H1 (cell line): Measurements from ENCODE around the gene CAST. TPM values are rescaled to one million over a fixed set of nuclear protein-coding genes. Genes with fewer than 3 reads are reported as not detected.

Source experiments
- CTCF ChIA-PET: fragments of 300-600 bp; sonication (Branson Sonifier 250); formaldehyde crosslinking; loops from one replicate; lab custom pipeline; 2021; ENCODE audit not compliant: partially characterized antibody; lab: Charles Lee
- POLR2A ChIA-PET: fragments of 300-600 bp; sonication (Branson Sonifier 250); formaldehyde crosslinking; loops from one replicate; lab custom pipeline; 2021; ENCODE audit warnings: inconsistent platforms; ENCODE audit not compliant: partially characterized antibody; lab: Charles Lee
- DNase-seq, 2 experiments: peaks; one replicate each; pipeline versions ENCODE4 v3.0.0 to v3.0.0-alpha.2; 2010 to 2022; ENCODE audit warnings: low spot score in 2 of 2, low read depth in 1 of 2, mixed read lengths in 1 of 2
- FAIRE-seq: peaks from 2 replicates; lab custom pipeline; 2011; peaks lifted over from hg19 to GRCh38; lab: Jason Lieb, UNC
- H2AFZ ChIP-seq: 2 replicates; pipeline ENCODE4 v1.8.1; 2012; ENCODE audit warnings: low read length, inconsistent platforms
- H2AK5ac ChIP-seq: 2 replicates; pipeline ENCODE4 v1.6.1; 2013; ENCODE audit warnings: low read depth, low read length
- H2BK120ac ChIP-seq: replicated peaks from 2 replicates; pipeline ENCODE3; 2013; ENCODE audit warnings: low read depth, low read length, inconsistent platforms
- H2BK12ac ChIP-seq: 2 replicates; pipeline ENCODE4 v1.6.1; 2013; ENCODE audit warnings: low read depth, low read length
- H2BK15ac ChIP-seq: 2 replicates; pipeline ENCODE4 v1.6.1; 2013; ENCODE audit warnings: low read length
- H2BK20ac ChIP-seq: 2 replicates; pipeline ENCODE4 v1.6.1; 2013; ENCODE audit warnings: low read length
- H2BK5ac ChIP-seq: 2 replicates; pipeline ENCODE4 v1.6.1; 2013; ENCODE audit warnings: low read depth, low read length
- H3K14ac ChIP-seq: 2 replicates; pipeline ENCODE4 v1.6.1; 2013; ENCODE audit warnings: inconsistent platforms; ENCODE audit not compliant: insufficient read length
- H3K18ac ChIP-seq: 2 replicates; pipeline ENCODE4 v1.6.1; 2013; ENCODE audit warnings: low read length; ENCODE audit errors: extremely low read depth
- H3K23ac ChIP-seq: 2 replicates; pipeline ENCODE4 v1.6.1; 2013; ENCODE audit warnings: inconsistent platforms; ENCODE audit not compliant: insufficient read length
- H3K23me2 ChIP-seq: 2 replicates; pipeline ENCODE4 v1.6.1; 2013; ENCODE audit warnings: low read depth, low read length
- H3K27ac ChIP-seq: 2 replicates; pipeline ENCODE4 v1.6.1; 2011; ENCODE audit warnings: low read depth, low read length, inconsistent platforms
- H3K27me3 ChIP-seq, 4 experiments: replicated peaks in 1 of 4; 1 replicate in 1 of 4; 2 replicates in 3 of 4; pipeline versions ENCODE4 v1.6.1 to v1.8.1; 2011 to 2013; ENCODE audit warnings: low read length in 3 of 4, mild to moderate bottlenecking in 3 of 4, inconsistent platforms in 2 of 4, mixed read lengths in 2 of 4, moderate library complexity in 1 of 4; ENCODE audit not compliant: control insufficient read depth in 3 of 4, insufficient read depth in 3 of 4; ENCODE audit errors: extremely low read depth in 1 of 4
- H3K36me3 ChIP-seq, 4 experiments: 2 replicates each; pipeline versions ENCODE4 v1.6.1 to v1.8.1; 2011 to 2013; ENCODE audit warnings: mild to moderate bottlenecking in 4 of 4, low read length in 3 of 4, moderate library complexity in 2 of 4, control low read depth in 1 of 4, inconsistent platforms in 1 of 4; ENCODE audit not compliant: insufficient read depth in 4 of 4, control insufficient read depth in 2 of 4
- H3K4ac ChIP-seq: replicated peaks from 2 replicates; pipeline ENCODE3; 2013; ENCODE audit warnings: low read length, low read depth, mixed read lengths, inconsistent platforms; ENCODE audit not compliant: insufficient read length
- H3K4me1 ChIP-seq, 4 experiments: replicated peaks in 1 of 4; 1 replicate in 1 of 4; 2 replicates in 3 of 4; pipeline versions ENCODE4 v1.6.1 to v1.8.1; 2011 to 2013; ENCODE audit warnings: low read length in 3 of 4, inconsistent platforms in 2 of 4, mixed read lengths in 1 of 4; ENCODE audit not compliant: insufficient read depth in 4 of 4, control insufficient read depth in 3 of 4
- H3K4me2 ChIP-seq, 2 experiments: 2 replicates each; pipeline versions ENCODE4 v1.6.1 to v1.8.1; 2011 to 2013; ENCODE audit warnings: low read depth in 2 of 2, low read length in 2 of 2, control low read depth in 1 of 2, inconsistent platforms in 1 of 2, mild to moderate bottlenecking in 1 of 2; ENCODE audit not compliant: insufficient read depth in 1 of 2
- H3K4me3 ChIP-seq, 4 experiments: fragments of 200-600, 300-600 bp in 1 of 4; sonication (generic), shearing (Covaris generic), sonication (Bioruptor Twin) in 1 of 4; 2 replicates each; pipeline versions ENCODE4 v1.5.1 to v1.8.1; 2011 to 2016; ENCODE audit warnings: low read length in 4 of 4, low read depth in 3 of 4, control low read depth in 2 of 4, inconsistent platforms in 2 of 4, mild to moderate bottlenecking in 2 of 4, mixed read lengths in 1 of 4, moderate library complexity in 1 of 4; ENCODE audit not compliant: insufficient read depth in 2 of 4; ENCODE audit errors: extremely low read depth in 1 of 4
- H3K56ac ChIP-seq: replicated peaks from 2 replicates; pipeline ENCODE3; 2013; ENCODE audit warnings: low read depth, mild to moderate bottlenecking, mixed read lengths, low read length, inconsistent platforms; ENCODE audit not compliant: insufficient read length
- H3K79me1 ChIP-seq: 2 replicates; pipeline ENCODE4 v1.6.1; 2013; ENCODE audit warnings: low read depth, low read length, control low read depth
- H3K79me2 ChIP-seq, 2 experiments: 2 replicates each; pipeline versions ENCODE4 v1.6.1 to v1.8.1; 2012 to 2013; ENCODE audit warnings: low read length in 2 of 2, mild to moderate bottlenecking in 2 of 2, inconsistent platforms in 1 of 2; ENCODE audit not compliant: insufficient read depth in 2 of 2, control insufficient read depth in 1 of 2
- H3K9ac ChIP-seq, 4 experiments: replicated peaks in 1 of 4; 1 replicate in 1 of 4; 2 replicates in 3 of 4; pipeline versions ENCODE4 v1.6.1 to v1.8.1; 2011 to 2013; ENCODE audit warnings: low read depth in 3 of 4, low read length in 3 of 4, control low read depth in 2 of 4, mild to moderate bottlenecking in 2 of 4, moderate library complexity in 2 of 4, inconsistent platforms in 1 of 4; ENCODE audit errors: extremely low read depth in 1 of 4
- H3K9me3 ChIP-seq, 2 experiments: 2 replicates each; pipeline versions ENCODE4 v1.6.1 to v1.8.1; 2012 to 2013; ENCODE audit warnings: mild to moderate bottlenecking in 2 of 2, moderate library complexity in 2 of 2, control low read depth in 1 of 2, inconsistent platforms in 1 of 2, low read depth in 1 of 2, low read length in 1 of 2, mixed read lengths in 1 of 2; ENCODE audit not compliant: insufficient read depth in 2 of 2
- H4K20me1 ChIP-seq, 2 experiments: replicated peaks in 1 of 2; 2 replicates each; pipeline versions ENCODE3 to v1.8.1; 2011 to 2013; ENCODE audit warnings: inconsistent platforms in 2 of 2, low read length in 2 of 2, mild to moderate bottlenecking in 1 of 2; ENCODE audit not compliant: insufficient read depth in 2 of 2, control insufficient read depth in 1 of 2
- H4K5ac ChIP-seq: 2 replicates; pipeline ENCODE4 v1.6.1; 2013; ENCODE audit warnings: low read length, low read depth, mixed read lengths, inconsistent platforms; ENCODE audit not compliant: insufficient read length
- H4K8ac ChIP-seq: 2 replicates; pipeline ENCODE4 v1.8.0; 2013; ENCODE audit warnings: mild to moderate bottlenecking, moderate library complexity, low read length, inconsistent platforms; ENCODE audit not compliant: insufficient read depth; ENCODE audit errors: extremely low read depth
- H4K91ac ChIP-seq: replicated peaks from 2 replicates; pipeline ENCODE3; 2013; ENCODE audit warnings: low read length, mixed read lengths, inconsistent platforms; ENCODE audit not compliant: insufficient read length
- KDM4A ChIP-seq: IDR thresholded peaks from one replicate; pipeline ENCODE4 v1.7.1; 2012; ENCODE audit warnings: low read depth, mild to moderate bottlenecking, moderate library complexity, low read length, inconsistent platforms; ENCODE audit not compliant: severe bottlenecking
- WGBS, 2 experiments: shearing (Covaris generic) in 1 of 2; methylation state at CpG; one replicate each; pipeline versions ENCODE4 v1.1.6 to v1.1.7; 2013 to 2015; ENCODE audit warnings: low lambda C conversion rate in 2 of 2, mixed read lengths in 2 of 2, inconsistent platforms in 1 of 2, low coverage in 1 of 2, missing lambda C conversion rate in 1 of 2; ENCODE audit not compliant: insufficient replicate concordance in 2 of 2, insufficient coverage in 1 of 2, insufficient read length in 1 of 2; ENCODE audit errors: extremely low coverage in 1 of 2, missing lambda C conversion rate in 1 of 2; 5-methylcytosine and 5-hydroxymethylcytosine counted together
- polyA plus RNA-seq, 7 experiments: library from polyadenylated mRNA; depleted of rRNA in 3 of 7; stranded (reverse) in 5 of 7; unstranded in 2 of 7; fragments of >200 nt in 5 of 7; fragments of 200-250 nt in 2 of 7; gene quantifications; 1 replicate in 5 of 7; 2 replicates in 1 of 7; 4 replicates in 1 of 7; pipeline versions ENCODE4 v1.2.1 to v1.2.3, GENCODE V29; 2011 to 2013; ENCODE audit warnings: missing spikeins in 2 of 7, mixed read lengths in 2 of 7
- total RNA-seq: library from RNA; stranded (reverse); fragmentation: NEBNext Ultra II Directional; extraction: Animal tissue kit (Norgen Biotek cat#: 25700); gene quantifications from 2 replicates; pipeline ENCODE4 v1.2.1, GENCODE V29; 2021

The CAST gene
- total and polyA plus RNA-seq, 2 of the 8 experiments (the other 6 are each of a cell fraction or from before 2014, with no cell fraction given), result 9.0 to 48.2 TPM

- no peak overlapping the region for H3K14ac ChIP-seq
- H2BK20ac ChIP-seq, result no peak overlapping the region
- no peaks in the 10 kb centered on the region for H3K79me1 ChIP-seq
- 88% methylated on average over 2 of the region's 2 CpGs; no CpG with 5 or more reads in 1 of the 2 experiments for WGBS, 2 experiments
- ChIA-PET POLR2A (no interaction called here), CTCF (no interaction called here)
- H2AFZ ChIP-seq, result no peak overlapping the region
- no peak overlapping the region for H3K4ac ChIP-seq
- no peak overlapping the region for H2AK5ac ChIP-seq
- H4K5ac ChIP-seq, result no peak overlapping the region
- H3K18ac ChIP-seq, result no peak overlapping the region
- H3K23ac ChIP-seq, result no peak overlapping the region
- H2BK15ac ChIP-seq, result no peak overlapping the region
- no peaks in the 10 kb centered on the region for H4K20me1 ChIP-seq
- no peak overlapping the region for H3K27ac ChIP-seq
- no peaks in the 10 kb centered on the region for H3K4me1 ChIP-seq
- no peak overlapping the region for H3K4me2 ChIP-seq
- no peak overlapping the region for H2BK5ac ChIP-seq
- no peak overlapping the region for H2BK12ac ChIP-seq
- H4K91ac ChIP-seq, result no peak overlapping the region
- no peaks in the 10 kb centered on the region for H3K79me2 ChIP-seq
- no peaks in the 10 kb centered on the region for H3K23me2 ChIP-seq
- no peaks in the 10 kb centered on the region; a peak in 1 of 8 replicates for H3K36me3 ChIP-seq
- no peak overlapping the region for H4K8ac ChIP-seq
- H3K27me3 ChIP-seq, result no peaks in the 10 kb centered on the region
- no peak overlapping the region for H3K4me3 ChIP-seq
- no peaks in the 10 kb centered on the region for H3K9me3 ChIP-seq
- no peak overlapping the region for H3K56ac ChIP-seq
- no peak for DNase-seq
- no peak overlapping the region for H3K9ac ChIP-seq
- FAIRE-seq, result no peak
- H2BK120ac ChIP-seq, result no peak overlapping the region
- TF ChIP-seq KDM4A, result no peak
Observed at GRCh38 chr5:96783326-96783725, 121.2 kb downstream of the CAST start.
